K562 (cell line): ENCODE results near the gene CD14. TPM values are rescaled to one million over a fixed set of nuclear protein-coding genes. Genes with fewer than 3 reads are reported as not detected.

ENCODE experiments used
- CSDE1 ChIP-seq, 2 experiments: fragments of 450-650 bp; IDR thresholded peaks; 2 replicates each; pipeline ENCODE4 v1.6.1; 2016; ENCODE audit warnings: mild to moderate bottlenecking in 1 of 2
- FOXO4 ChIP-seq: fragments of 450-650 bp; formaldehyde crosslinking; IDR thresholded peaks from 2 replicates; pipeline ENCODE4 v1.4.0; 2020; ENCODE audit warnings: mild to moderate bottlenecking, moderate library complexity
- MGA ChIP-seq: fragments of 450-650 bp; IDR thresholded peaks from 2 replicates; pipeline ENCODE4 v1.6.1; 2016; ENCODE audit warnings: mild to moderate bottlenecking, moderate library complexity
- RFX7 ChIP-seq: fragments of 250-450 bp; sonication (Bioruptor Pico); IDR thresholded peaks from 2 replicates; pipeline ENCODE4 v1.5.1; 2021; ENCODE audit warnings: mild to moderate bottlenecking
- ZFP30 ChIP-seq: fragments of 250-450 bp; sonication (Bioruptor Pico); IDR thresholded peaks from 2 replicates; pipeline ENCODE4 v1.8.0; 2022; ENCODE audit warnings: moderate library complexity, mild to moderate bottlenecking, inconsistent platforms, borderline replicate concordance
- polyA plus RNA-seq, 8 experiments: library from polyadenylated mRNA; depleted of rRNA in 4 of 8; stranded (reverse) in 5 of 8; unstranded in 3 of 8; fragments of >200 nt; fragmentation: Nextera tagmentation in 2 of 8; fragmentation: Illumina TruSeq in 1 of 8; extraction: Ambion mirVana in 2 of 8; extraction: Trizol in 1 of 8; gene quantifications; 2 replicates each; pipeline versions ENCODE4 v1.2.1 to v1.2.3, GENCODE V29; 2011 to 2014; ENCODE audit warnings: inconsistent platforms in 1 of 8, missing spikeins in 1 of 8
- total RNA-seq, 7 experiments: library from RNA; depleted of rRNA in 6 of 7; stranded (reverse); fragments of >200 nt in 6 of 7; fragmentation: Illumina TruSeq in 2 of 7; extraction: Trizol in 2 of 7; gene quantifications; 2 replicates each; pipeline versions ENCODE4 v1.2.1 to v1.2.3, GENCODE V29; 2011 to 2021; ENCODE audit warnings: low replicate concordance in 1 of 7

The CD14 gene
- total and polyA plus RNA-seq, 9 of the 15 experiments (the other 6 are each of a cell fraction or from before 2014, with no cell fraction given), result 0.07 to 0.47 (median 0.14) TPM; not detected in 2

- TF ChIP-seq MGA, result peak; percentile 89
- TF ChIP-seq RFX7 (CRISPR knock-in tag), result no peak
- no peak for TF ChIP-seq ZFP30
- TF ChIP-seq CSDE1 (IDR thresholded peaks at IDR 0.05), result no peak
- no peak for TF ChIP-seq FOXO4 (CRISPR knock-in tag)
Measured at GRCh38 chr5:140639148-140639981, 6.4 kb upstream of the CD14 start, which contains the start of gene TMCO6 (continued).
